Ovary (tissue), 3 donors: ENCODE results near the gene BPI.

Experiments
- EP300 ChIP-seq: sonication (generic); formaldehyde crosslinking; IDR thresholded peaks from one replicate; pipeline ENCODE4 v1.6.1; 2017; ENCODE audit warnings: antibody characterized with exemption
- POLR2A ChIP-seq: fragments of 450-650 bp; IDR thresholded peaks from one replicate; pipeline ENCODE4 v1.6.1; 2017; ENCODE audit warnings: antibody characterized with exemption, mild to moderate bottlenecking, moderate library complexity
- TF ChIP-seq, protein P1 (sequence below), 3 donors: fragments of 450-650 bp in 2 of 3; fragments of 200-600 bp in 1 of 3; IDR thresholded peaks; one replicate each; pipeline versions ENCODE4 v1.5.1 to v1.8.0; 2016 to 2022; ENCODE audit warnings: antibody characterized with exemption in 3 of 3, mild to moderate bottlenecking in 1 of 3
- donor health status: DM: no; HTN: no; CAD: no.

- TF ChIP-seq EP300 (no peak), POLR2A (no peak)
- TF ChIP-seq, protein P1, sequence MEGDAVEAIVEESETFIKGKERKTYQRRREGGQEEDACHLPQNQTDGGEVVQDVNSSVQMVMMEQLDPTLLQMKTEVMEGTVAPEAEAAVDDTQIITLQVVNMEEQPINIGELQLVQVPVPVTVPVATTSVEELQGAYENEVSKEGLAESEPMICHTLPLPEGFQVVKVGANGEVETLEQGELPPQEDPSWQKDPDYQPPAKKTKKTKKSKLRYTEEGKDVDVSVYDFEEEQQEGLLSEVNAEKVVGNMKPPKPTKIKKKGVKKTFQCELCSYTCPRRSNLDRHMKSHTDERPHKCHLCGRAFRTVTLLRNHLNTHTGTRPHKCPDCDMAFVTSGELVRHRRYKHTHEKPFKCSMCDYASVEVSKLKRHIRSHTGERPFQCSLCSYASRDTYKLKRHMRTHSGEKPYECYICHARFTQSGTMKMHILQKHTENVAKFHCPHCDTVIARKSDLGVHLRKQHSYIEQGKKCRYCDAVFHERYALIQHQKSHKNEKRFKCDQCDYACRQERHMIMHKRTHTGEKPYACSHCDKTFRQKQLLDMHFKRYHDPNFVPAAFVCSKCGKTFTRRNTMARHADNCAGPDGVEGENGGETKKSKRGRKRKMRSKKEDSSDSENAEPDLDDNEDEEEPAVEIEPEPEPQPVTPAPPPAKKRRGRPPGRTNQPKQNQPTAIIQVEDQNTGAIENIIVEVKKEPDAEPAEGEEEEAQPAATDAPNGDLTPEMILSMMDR (IDR thresholded peaks at IDR 0.05), result no peak
These were observed 2.6 kb upstream of the BPI start for GRCh38 chr20:38301309-38301708.
